HUES6 (cell line): ENCODE data around the gene ING1.
"Not testable (repeated sequence)": the region's sequence is repeated elsewhere in the genome, so short reads cannot be mapped to it uniquely, and the experiment has no call there.

Experiments used
- H3K27ac ChIP-seq: 2 replicates; pipeline ENCODE4 v1.7.0; 2013; ENCODE audit warnings: low read depth, mild to moderate bottlenecking, low read length, inconsistent platforms
- H3K27me3 ChIP-seq: 2 replicates; pipeline ENCODE4 v1.6.1; 2013; ENCODE audit warnings: low read length; ENCODE audit not compliant: control insufficient read depth, insufficient read depth
- H3K36me3 ChIP-seq: 2 replicates; pipeline ENCODE4 v1.6.1; 2013; ENCODE audit warnings: low read length; ENCODE audit not compliant: control insufficient read depth, insufficient read depth
- H3K4me1 ChIP-seq: 2 replicates; pipeline ENCODE4 v1.6.1; 2013; ENCODE audit warnings: low read length; ENCODE audit not compliant: control insufficient read depth, insufficient read depth
- H3K4me3 ChIP-seq: 2 replicates; pipeline ENCODE4 v1.5.1; 2013; ENCODE audit warnings: low read depth, low read length
- H3K9ac ChIP-seq: one replicate; pipeline ENCODE4 v1.6.1; 2013; ENCODE audit warnings: mild to moderate bottlenecking, low read length
- H3K9me3 ChIP-seq: 2 replicates; pipeline ENCODE4 v1.6.1; 2013; ENCODE audit warnings: low read depth, low read length; ENCODE audit not compliant: control insufficient read depth, insufficient read depth

ING1 gene

GRCh38 chr13:110696776-110697175 is 16.7 kb upstream of the ING1 start:
- H3K36me3 ChIP-seq = peaks cover 59% of the 10 kb centered on the region
- H3K27me3 ChIP-seq = no peaks in the 10 kb centered on the region
- H3K9me3 ChIP-seq = no peaks in the 10 kb centered on the region
- H3K4me1 ChIP-seq = no peaks in the 10 kb centered on the region
- H3K27ac ChIP-seq = no peak overlapping the region
- no peak overlapping the region for H3K4me3 ChIP-seq
- no peak overlapping the region for H3K9ac ChIP-seq

GRCh38 chr13:110697842-110698241 is 15.7 kb upstream of the ING1 start:
- Histone ChIP-seq H3K27ac (no peak overlapping the region), H3K27me3 (no peaks in the 10 kb centered on the region), H3K9me3 (no peaks in the 10 kb centered on the region), H3K36me3 (peaks cover 69% of the 10 kb centered on the region), H3K4me1 (no peaks in the 10 kb centered on the region; the same call in 1 of the 2 replicates), H3K9ac (no peak overlapping the region), H3K4me3 (no peak overlapping the region)

- H3K27ac ChIP-seq = no peak overlapping the region
- no peaks in the 10 kb centered on the region for H3K27me3 ChIP-seq
- no peak overlapping the region for H3K9ac ChIP-seq
- no peaks in the 10 kb centered on the region for H3K9me3 ChIP-seq
- no peak overlapping the region for H3K4me3 ChIP-seq
- H3K4me1 ChIP-seq = no peaks in the 10 kb centered on the region; the same call in 1 of the 2 replicates
- H3K36me3 ChIP-seq = peaks cover 74% of the 10 kb centered on the region
Observed at GRCh38 chr13:110698689-110699088, 14.8 kb upstream of the ING1 start.

DNA sequence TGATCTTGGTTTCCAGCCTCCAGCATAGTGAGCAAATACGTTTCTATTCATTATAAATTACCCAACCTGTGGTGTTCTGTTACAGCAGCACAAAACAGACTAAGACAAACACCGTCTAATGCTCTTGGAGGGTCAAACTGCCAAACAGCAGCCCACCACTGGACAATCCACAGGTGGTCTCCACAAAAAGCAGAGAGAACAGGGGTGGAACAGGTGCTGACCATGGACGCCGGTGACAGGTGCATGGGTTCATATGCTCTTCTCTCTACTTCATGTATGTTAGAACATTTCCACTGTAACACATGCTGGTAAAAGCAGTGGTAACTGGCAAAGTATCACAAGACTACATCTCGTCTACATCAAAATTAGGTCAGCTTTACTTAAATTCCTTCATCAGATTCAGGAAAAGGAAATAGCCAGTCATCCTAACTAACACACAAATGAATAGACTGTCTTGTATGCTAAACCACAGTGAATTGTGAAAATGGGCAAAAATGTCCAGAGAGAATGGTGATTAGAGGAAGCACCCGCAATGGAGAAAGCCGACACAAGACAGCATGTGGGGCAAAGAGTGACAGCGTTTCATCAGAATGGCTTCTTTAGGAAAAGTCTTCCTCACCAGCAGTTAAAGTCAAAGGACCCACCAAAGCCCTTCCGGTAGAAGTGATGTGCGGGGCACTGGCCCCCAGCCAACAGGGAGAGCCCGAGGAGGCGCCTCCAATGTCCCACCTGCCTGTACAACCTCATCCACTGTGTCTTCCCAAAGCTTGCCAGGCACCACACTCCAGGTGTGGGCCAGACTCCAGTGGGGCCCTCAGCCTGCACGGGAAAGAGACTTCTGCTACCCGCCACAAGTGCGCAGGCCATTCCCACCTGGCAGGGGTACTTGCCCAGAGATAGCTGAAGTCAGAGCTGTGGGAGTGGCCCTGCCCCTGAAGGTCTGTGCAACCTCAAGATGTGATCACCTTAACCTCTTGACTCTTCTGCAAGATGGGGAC is 14.1 kb upstream of the ING1 start:
- H3K9ac ChIP-seq = no peak overlapping the region
- H3K4me1 ChIP-seq = no peaks in the 10 kb centered on the region; the same call in 1 of the 2 replicates
- peaks cover 74% of the 10 kb centered on the region for H3K36me3 ChIP-seq
- H3K9me3 ChIP-seq = no peaks in the 10 kb centered on the region
- no peak overlapping the region for H3K27ac ChIP-seq
- no peak overlapping the region for H3K4me3 ChIP-seq
- H3K27me3 ChIP-seq = no peaks in the 10 kb centered on the region

DNA sequence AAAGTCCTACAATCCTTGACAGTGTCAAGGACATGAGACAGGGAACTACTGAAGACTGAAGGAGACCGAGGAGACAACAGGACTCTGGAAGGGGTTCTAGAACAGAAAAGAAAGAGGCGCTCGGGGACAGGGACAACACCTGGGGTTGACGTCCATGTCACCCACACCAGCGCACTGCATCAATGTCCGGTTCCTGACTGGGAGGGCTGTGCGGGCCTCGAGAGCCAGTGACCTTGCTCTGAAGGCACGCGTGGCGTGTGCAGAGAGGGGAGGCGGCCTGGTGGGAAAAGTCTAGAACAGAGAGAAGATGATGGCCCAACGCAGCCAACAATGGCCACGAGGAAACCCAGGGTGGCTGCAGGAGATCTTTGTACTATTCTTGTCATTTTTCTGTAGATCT is 13.3 kb upstream of the ING1 start:
- peaks cover 5% of the 10 kb centered on the region; the same call in 1 of the 2 replicates for H3K4me1 ChIP-seq
- H3K9ac ChIP-seq = no peak overlapping the region
- no peaks in the 10 kb centered on the region for H3K9me3 ChIP-seq
- H3K4me3 ChIP-seq = no peak overlapping the region
- no peak overlapping the region for H3K27ac ChIP-seq
- peaks cover 68% of the 10 kb centered on the region for H3K36me3 ChIP-seq
- no peaks in the 10 kb centered on the region for H3K27me3 ChIP-seq

GRCh38 chr13:110700641-110701040 is 12.9 kb upstream of the ING1 start:
- H3K36me3 ChIP-seq = peaks cover 68% of the 10 kb centered on the region
- no peaks in the 10 kb centered on the region for H3K9me3 ChIP-seq
- no peak overlapping the region for H3K4me3 ChIP-seq
- no peaks in the 10 kb centered on the region for H3K27me3 ChIP-seq
- no peak overlapping the region for H3K9ac ChIP-seq
- H3K27ac ChIP-seq = no peak overlapping the region
- peaks cover 7% of the 10 kb centered on the region; the same call in 1 of the 2 replicates for H3K4me1 ChIP-seq

DNA sequence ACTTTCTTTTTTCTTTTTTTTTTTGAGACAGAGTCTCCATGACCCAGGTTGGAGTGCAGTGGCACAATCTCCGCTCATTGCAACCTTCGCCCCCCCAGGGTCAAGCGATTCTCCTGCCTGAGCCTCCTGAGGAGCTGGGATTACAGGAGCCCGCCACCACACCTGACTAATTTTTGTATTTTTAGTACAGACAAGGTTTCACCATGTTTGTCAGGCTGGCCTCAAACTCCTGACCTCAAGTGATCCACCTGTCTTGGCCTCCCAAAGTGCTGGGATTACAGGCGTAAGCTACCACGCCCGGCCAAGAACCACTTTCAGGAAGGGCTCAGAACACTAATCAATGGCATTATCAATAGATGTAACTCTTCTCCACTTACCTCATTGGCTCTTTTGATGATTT is 12.4 kb upstream of the ING1 start:
- H3K36me3 ChIP-seq = peaks cover 66% of the 10 kb centered on the region
- not testable (repeated sequence) for H3K9ac ChIP-seq, H3K27ac ChIP-seq, H3K27me3 ChIP-seq, H3K9me3 ChIP-seq, H3K4me1 ChIP-seq, H3K4me3 ChIP-seq

DNA sequence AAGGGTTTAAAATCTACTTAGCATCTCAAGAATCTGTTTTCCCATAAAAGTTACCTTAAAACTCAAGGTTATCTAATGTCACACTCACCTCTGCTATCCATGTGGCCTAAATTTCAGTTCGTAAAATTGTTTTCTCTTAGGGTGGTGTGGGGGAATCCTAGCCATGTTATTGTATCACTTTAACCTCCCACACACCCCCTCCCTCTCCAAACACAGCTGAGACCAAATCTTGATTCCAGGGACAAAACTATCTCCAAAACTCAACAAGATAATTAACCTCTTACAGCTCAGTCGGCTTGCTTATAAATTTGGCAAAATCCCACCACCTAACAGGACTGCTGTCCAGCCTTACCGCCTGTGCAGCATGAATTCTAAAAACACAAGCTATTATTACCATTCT is 11.4 kb upstream of the ING1 start:
- Histone ChIP-seq H3K9ac (no peak overlapping the region), H3K27ac (no peak overlapping the region), H3K27me3 (no peaks in the 10 kb centered on the region), H3K4me3 (no peak overlapping the region), H3K4me1 (peaks cover 11% of the 10 kb centered on the region), H3K36me3 (peaks cover 58% of the 10 kb centered on the region), H3K9me3 (no peaks in the 10 kb centered on the region)

DNA sequence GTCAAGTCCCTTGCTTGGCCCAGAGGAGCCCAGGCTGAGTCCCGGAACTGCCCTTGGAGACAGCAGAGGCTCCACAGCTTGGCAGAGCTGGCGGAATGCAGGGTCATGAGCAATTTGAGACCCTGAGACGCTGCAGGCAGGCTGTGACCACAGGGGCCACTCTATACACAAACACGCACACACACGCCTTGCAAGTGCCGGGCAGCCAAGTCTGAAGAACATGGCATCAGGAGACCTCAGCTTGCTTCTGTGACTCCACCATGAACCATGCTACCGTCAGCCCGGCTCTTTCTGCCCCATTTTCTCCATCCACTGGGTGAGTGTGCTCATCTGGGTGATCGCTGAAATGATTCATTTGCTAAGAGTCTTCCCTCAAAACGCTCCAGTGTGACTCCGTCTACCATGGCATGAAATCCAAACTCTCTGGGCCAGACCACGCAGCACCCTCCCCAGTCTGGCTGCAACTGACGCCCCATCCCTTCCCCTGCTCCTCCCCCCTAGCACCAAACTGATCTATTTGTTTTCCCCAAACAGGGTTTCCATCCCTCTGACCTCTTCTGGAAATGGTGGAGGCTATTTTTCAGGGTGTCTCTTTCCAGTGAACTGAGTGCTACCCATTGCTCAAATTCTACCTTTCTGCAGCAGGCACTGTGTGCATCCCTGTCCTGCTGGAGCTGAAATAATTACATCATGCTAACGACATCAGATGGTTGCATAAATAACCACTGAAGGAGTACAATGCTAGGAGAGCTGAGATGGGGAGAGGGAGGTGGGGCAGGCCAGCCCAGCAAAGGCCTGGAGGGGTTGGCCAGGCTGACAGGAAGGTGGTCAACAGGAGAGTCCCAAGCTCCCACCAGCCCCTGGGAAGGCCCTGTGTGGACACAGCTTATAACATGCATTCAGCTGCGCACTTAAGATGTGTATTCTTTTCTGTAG is 10.6 kb upstream of the ING1 start:
- no peaks in the 10 kb centered on the region for H3K27me3 ChIP-seq
- H3K36me3 ChIP-seq = peaks cover 52% of the 10 kb centered on the region
- no peaks in the 10 kb centered on the region for H3K9me3 ChIP-seq
- no peak overlapping the region for H3K27ac ChIP-seq
- H3K4me1 ChIP-seq = peaks cover 11% of the 10 kb centered on the region
- no peak overlapping the region for H3K9ac ChIP-seq
- no peak overlapping the region for H3K4me3 ChIP-seq

DNA sequence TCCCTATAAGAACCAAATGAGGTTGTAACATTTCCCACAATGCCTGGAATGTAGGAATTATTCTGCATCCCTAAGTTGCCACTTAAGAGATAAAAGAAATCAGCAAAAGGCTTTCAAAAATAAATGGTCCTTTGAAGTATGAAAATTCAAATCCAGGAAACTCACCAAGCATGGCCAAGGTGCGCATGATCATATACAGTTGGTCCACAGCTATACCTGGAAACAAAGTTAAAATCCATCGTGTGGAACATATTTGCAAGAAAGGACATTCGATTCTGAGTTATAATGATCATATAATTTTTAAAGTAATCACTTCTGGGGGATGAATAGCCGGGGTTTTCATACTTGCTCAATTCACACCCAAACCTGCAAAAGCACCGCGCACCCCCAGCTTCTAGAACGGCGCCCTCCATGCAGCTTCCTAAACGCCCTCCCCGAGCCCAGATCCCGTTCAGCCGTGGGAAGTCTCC is 8.1 kb upstream of the ING1 start:
- Histone ChIP-seq H3K9ac (peak overlapping the region; percentile 90), H3K27ac (no peak overlapping the region), H3K27me3 (no peaks in the 10 kb centered on the region), H3K9me3 (no peaks in the 10 kb centered on the region), H3K4me1 (peaks cover 11% of the 10 kb centered on the region), H3K36me3 (peaks cover 29% of the 10 kb centered on the region), H3K4me3 (peak overlapping the region; percentile 84)
